T-helper 22 cell (primary cell): Measurements from ENCODE around the gene NR1H3.

Experiments used
- DNase-seq: peaks from one replicate; pipeline ENCODE4 v3.0.0-alpha.2; 2020; ENCODE audit warnings: low read depth

NR1H3 gene

GRCh38 chr11:47244448-47245350 lies 13.1 kb upstream of the NR1H3 start:
- DNase-seq, result no peak

GRCh38 chr11:47245611-47246357 lies 12.0 kb upstream of the NR1H3 start:
- DNase-seq, result no peak

DNA sequence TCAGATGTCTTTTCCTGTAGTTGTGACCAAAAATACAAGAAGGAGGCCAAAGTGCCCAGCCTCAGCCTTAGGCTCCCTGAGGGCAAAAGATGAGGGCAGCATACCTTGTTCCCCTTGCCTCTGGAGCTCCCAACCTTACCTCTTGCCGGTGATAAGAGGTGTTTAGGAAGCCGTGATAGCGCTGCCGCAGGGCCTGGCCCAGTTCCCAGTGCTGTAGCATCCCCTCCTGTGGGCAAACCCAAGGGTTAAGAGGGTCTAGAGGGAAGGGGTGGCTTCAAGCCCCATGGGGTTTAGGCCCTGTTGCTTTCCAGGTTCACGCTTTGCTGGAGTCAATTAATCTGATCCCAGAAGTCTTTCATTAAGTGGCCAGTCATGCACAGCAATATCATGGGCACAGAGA lies 10.3 kb upstream of the NR1H3 start:
- no peak for DNase-seq

- no peak for DNase-seq
Observed at GRCh38 chr11:47248304-47248663, 9.5 kb upstream of the NR1H3 start.

- peak; percentile 68 for DNase-seq
Observed at GRCh38 chr11:47248664-47249377, 9.0 kb upstream of the NR1H3 start, which contains the start of gene ACP2. ACP2 (minus strand) TSS chr11:47248814; CDS start chr11:47248789, 25 bp downstream.

- no peak for DNase-seq
Observed at GRCh38 chr11:47249378-47249715, 8.4 kb upstream of the NR1H3 start.

DNA sequence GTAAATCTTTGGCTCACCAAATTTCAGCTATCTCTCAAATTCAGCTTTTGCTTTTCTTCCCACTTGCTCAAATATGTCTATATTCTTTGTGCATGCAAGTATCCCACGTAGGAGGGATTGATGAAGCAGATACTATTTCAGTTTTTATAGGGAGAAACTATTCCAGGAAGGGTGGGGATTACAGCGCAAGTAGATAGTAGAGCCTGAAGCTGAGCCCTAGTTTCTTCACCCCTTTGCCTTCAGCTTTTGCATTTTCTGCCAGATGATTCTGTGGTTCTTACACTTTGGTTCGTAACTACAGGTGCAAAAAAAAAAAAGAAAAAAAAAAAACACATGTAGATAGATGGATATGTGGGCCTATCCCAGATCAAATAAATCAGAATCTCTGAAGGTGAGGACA lies 6.0 kb upstream of the NR1H3 start:
- DNase-seq, result no peak

DNA sequence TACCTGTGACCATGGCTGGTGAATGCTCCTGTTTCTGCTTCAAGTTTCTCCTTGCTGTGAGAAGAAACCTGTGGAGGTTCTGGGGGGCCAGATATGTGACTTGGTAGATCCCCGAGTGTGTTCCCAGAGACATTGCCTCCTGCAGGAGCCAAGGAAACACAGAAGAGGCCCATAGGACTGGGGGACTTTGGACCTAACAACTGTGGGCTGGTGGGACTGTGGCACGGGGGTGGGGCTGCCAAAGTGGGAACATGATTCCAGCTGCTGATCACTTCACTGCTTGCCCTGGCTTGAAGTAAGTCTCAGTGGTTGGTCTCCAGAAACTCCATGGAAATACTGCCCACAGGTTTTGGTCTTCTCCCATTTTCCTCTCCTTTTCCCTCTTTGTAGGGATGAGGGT lies 4.1 kb upstream of the NR1H3 start:
- no peak for DNase-seq

GRCh38 chr11:47254386-47254785 lies 3.4 kb upstream of the NR1H3 start:
- DNase-seq, result no peak

- no peak for DNase-seq
Observed at GRCh38 chr11:47256374-47256773, 1.4 kb upstream of the NR1H3 start.

DNA sequence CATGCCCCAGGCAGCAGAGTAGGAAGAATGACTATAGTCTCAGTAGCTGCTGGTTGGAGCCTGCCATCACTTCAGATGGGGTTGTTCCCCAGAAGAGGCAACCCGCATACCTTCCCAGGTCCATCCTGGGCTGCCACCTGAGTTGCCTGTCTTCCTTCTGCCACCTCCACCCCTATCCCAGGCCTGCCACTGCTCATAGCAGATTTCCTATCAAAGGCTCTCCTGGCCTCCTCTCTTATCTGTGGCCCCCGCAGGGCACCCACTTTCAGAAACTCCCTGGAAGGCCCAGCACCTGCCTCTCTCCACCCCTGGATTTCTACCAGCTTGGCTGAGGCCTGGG lies 649 bp upstream of the NR1H3 start:
- no peak for DNase-seq

- DNase-seq, result no peak
Observed at GRCh38 chr11:47258317-47258902, 614 bp downstream of the NR1H3 start.

DNA sequence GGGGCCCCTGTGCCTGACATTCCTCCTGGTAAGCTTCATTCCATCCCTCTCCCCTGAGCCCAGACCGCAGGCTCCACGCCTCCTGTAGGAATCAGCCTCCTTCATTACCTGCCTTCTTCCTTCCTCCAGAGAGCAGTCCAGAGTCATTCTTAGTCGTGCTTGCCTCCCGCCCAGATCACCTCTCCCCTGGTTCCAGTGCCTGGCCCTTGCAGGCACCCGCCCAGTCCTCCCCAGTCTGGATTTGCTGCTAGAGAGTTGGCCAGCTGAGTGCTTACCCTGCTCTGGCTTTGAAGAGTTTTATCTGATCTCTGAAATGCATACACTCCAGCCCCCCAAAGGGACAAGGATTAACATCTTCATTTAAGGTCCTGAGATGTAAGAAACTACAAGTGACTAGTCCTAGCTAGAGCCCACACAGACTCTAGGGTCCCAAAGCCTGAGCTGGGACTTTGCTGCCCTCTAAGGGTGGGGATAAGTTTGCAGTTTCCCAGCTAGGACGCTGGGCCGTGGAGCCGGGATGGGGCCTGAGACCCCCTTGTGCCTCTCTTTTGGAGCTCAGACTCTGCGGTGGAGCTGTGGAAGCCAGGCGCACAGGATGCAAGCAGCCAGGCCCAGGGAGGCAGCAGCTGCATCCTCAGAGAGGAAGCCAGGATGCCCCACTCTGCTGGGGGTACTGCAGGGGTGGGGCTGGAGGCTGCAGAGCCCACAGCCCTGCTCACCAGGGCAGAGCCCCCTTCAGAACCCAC lies 1.6 kb downstream of the NR1H3 start:
- no peak for DNase-seq

- DNase-seq, result no peak
Observed at GRCh38 chr11:47260366-47260765, 2.6 kb downstream of the NR1H3 start.

- no peak for DNase-seq
Observed at GRCh38 chr11:47261291-47261800, 3.5 kb downstream of the NR1H3 start.

DNA sequence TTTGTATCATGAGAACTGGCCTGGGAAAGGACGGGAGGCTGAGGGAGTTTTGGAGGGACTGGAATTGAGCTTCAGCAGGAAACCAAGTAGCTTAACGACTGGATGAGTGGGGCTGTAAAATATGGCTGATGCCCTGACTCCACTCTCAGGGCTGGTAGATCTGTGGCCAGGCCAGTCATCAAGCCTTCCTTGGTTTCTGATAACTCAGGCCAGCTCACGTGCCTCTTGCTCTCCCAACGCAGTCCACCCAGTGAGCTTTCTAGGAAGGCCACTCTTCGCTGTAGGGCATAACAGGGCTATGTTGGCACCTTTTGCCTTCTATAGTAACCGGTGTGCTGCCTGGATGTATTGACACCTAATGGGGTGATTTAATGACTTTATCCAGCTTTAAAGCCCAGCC lies 6.3 kb downstream of the NR1H3 start:
- DNase-seq, result no peak

- no peak for DNase-seq
Observed at GRCh38 chr11:47264521-47264920, 6.7 kb downstream of the NR1H3 start.

DNA sequence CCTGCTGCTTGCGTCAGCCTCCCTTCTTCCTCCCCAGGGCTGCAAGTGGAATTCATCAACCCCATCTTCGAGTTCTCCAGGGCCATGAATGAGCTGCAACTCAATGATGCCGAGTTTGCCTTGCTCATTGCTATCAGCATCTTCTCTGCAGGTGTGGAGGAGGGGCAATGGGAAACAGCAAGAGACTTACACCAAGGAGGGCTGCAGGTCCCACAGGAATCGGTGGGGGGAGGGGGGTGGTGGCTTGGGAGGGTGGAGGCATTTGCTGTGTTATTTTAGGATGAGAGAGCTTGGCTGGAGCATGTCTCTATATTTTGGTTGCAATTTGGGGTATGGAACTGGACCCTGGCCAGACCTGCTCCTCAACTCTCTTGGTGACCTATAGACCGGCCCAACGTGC lies 10.1 kb downstream of the NR1H3 start:
- DNase-seq, result no peak

- no peak for DNase-seq
Observed at GRCh38 chr11:47268448-47269001, 10.7 kb downstream of the NR1H3 start.

DNA sequence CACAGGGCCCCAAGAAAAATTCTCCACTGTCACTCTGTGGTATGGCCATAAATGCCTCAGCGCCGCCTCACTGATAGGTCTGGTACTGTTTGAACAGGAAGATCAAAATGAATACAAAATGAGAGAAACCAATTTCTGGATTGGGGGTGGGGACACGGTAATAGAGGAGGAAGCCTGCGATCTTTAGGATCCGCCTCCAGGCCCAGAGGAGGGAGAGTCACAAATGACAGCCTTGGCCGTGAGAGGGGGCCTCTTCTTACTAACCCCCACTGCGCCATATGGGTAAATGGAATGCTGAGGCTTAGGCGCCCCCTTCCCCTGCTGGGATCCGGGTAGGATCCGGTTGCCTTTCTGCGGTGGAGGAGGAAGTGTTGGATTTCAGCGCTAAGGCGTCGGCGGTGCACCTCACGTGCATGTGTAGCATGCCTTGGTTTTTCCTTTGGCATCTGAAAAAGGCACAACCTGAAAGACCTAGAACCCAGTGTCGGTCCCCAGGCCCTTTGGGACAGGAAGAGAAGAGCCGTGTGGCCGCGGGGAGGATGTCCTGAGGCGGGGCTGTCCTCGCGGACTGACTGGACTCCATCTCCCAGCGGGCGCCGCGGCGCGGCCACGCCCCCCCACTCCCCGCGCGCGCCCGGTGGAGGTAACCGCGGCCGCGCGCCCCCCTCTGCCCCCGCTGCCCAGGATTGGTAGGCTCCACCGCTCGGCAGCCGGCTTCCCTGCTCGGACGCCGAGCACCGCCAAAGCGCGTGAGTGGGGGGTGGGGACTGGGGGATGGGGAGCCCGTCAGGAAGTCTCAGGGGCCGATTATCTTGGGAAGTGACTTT lies 11.4 kb downstream of the NR1H3 start:
- DNase-seq, result peak; percentile 74
